SK-N-SH treated with all-trans-retinoic acid at 6 μM for 48 hours (cell line): ENCODE data around the gene TMEM45B.
"Not testable (repeated sequence)": the region's sequence is repeated elsewhere in the genome, so short reads cannot be mapped to it uniquely, and the experiment has no call there.

Source experiments
- ATAC-seq: fragments of 200-7000 bp; cut with Tn5 transposase; 3 replicates; pipeline ENCODE4 v1.9.1; 2020; ENCODE audit warnings: mild to moderate bottlenecking, moderate library complexity
- ARNTL ChIP-seq: fragments of 450-650 bp; formaldehyde crosslinking; IDR thresholded peaks from 2 replicates; pipeline ENCODE4 v1.5.0; 2020; ENCODE audit warnings: low read depth, mild to moderate bottlenecking, moderate library complexity, borderline replicate concordance
- BACH2 ChIP-seq: fragments of 250-450 bp; sonication (Bioruptor Pico); IDR thresholded peaks from 2 replicates; pipeline ENCODE4 v1.9.0; 2021; ENCODE audit warnings: mild to moderate bottlenecking, borderline replicate concordance
- CSDC2 ChIP-seq: fragments of 250-450 bp; sonication (Bioruptor Pico); IDR thresholded peaks from 2 replicates; pipeline ENCODE4 v1.5.0; 2020; ENCODE audit warnings: mild to moderate bottlenecking, moderate library complexity
- CSRNP3 ChIP-seq: fragments of 250-450 bp; sonication (Bioruptor Pico); IDR thresholded peaks from 2 replicates; pipeline ENCODE4 v1.5.1; 2021; ENCODE audit warnings: mild to moderate bottlenecking, moderate library complexity
- ESRRG ChIP-seq: fragments of 250-450 bp; sonication (Bioruptor Pico); IDR thresholded peaks from 2 replicates; pipeline ENCODE4 v1.6.1; 2021; ENCODE audit warnings: mild to moderate bottlenecking
- ISL1 ChIP-seq: fragments of 250-450 bp; sonication (Bioruptor Pico); IDR thresholded peaks from 2 replicates; pipeline ENCODE4 v2.1.2; 2022; ENCODE audit warnings: mild to moderate bottlenecking, moderate library complexity
- OSR1 ChIP-seq: fragments of 250-450 bp; sonication (Bioruptor Pico); IDR thresholded peaks from 2 replicates; pipeline ENCODE4 v1.8.0; 2022; ENCODE audit warnings: moderate library complexity, mild to moderate bottlenecking, inconsistent platforms
- PATZ1 ChIP-seq: fragments of 250-450 bp; sonication (Bioruptor Pico); IDR thresholded peaks from 2 replicates; pipeline ENCODE4 v1.8.0; 2020; ENCODE audit warnings: mild to moderate bottlenecking, moderate library complexity, borderline replicate concordance
- POU6F1 ChIP-seq: fragments of 250-450 bp; sonication (Bioruptor Pico); IDR thresholded peaks from 2 replicates; pipeline ENCODE4 v1.8.0; 2021; ENCODE audit warnings: low read depth, mild to moderate bottlenecking, moderate library complexity, borderline replicate concordance
- TCF4 ChIP-seq: fragments of 250-450 bp; sonication (Bioruptor Pico); IDR thresholded peaks from 2 replicates; pipeline ENCODE4 v1.8.0; 2021; ENCODE audit warnings: mild to moderate bottlenecking, moderate library complexity, borderline replicate concordance
- TSHZ2 ChIP-seq: fragments of 250-450 bp; sonication (Bioruptor Pico); IDR thresholded peaks from 2 replicates; pipeline ENCODE4 v1.5.0; 2020; ENCODE audit warnings: mild to moderate bottlenecking, moderate library complexity
- ZFP3 ChIP-seq: fragments of 250-450 bp; sonication (Bioruptor Pico); IDR thresholded peaks from 2 replicates; pipeline ENCODE4 v1.5.0; 2020; ENCODE audit warnings: mild to moderate bottlenecking, moderate library complexity
- ZFP30 ChIP-seq: fragments of 450-650 bp; formaldehyde crosslinking; IDR thresholded peaks from 2 replicates; pipeline ENCODE4 v1.5.0; 2022; ENCODE audit warnings: mild to moderate bottlenecking, moderate library complexity
- ZNF70 ChIP-seq: fragments of 450-650 bp; formaldehyde crosslinking; IDR thresholded peaks from 2 replicates; pipeline ENCODE4 v1.5.0; 2020; ENCODE audit warnings: mild to moderate bottlenecking, moderate library complexity
- ZNF8 ChIP-seq: fragments of 450-650 bp; formaldehyde crosslinking; IDR thresholded peaks from 2 replicates; pipeline ENCODE4 v1.5.0; 2020; ENCODE audit warnings: mild to moderate bottlenecking, moderate library complexity

TMEM45B gene

GRCh38 chr11:129768356-129768755, 47.3 kb upstream of the TMEM45B start:
- TF ChIP-seq ESRRG (CRISPR knock-in tag) (no peak), OSR1 (CRISPR knock-in tag) (no peak), POU6F1 (CRISPR knock-in tag) (no peak), CSRNP3 (CRISPR knock-in tag) (no peak), TSHZ2 (no peak), TCF4 (CRISPR knock-in tag) (no peak)

GRCh38 chr11:129769059-129769458, 46.6 kb upstream of the TMEM45B start:
- no peak for ATAC-seq

More at GRCh38 chr11:129768356-129768755, 47.3 kb upstream of the TMEM45B start:
- ATAC-seq, result no peak

GRCh38 chr11:129770993-129771392, 44.7 kb upstream of the TMEM45B start:
- ATAC-seq, result no peak
- TF ChIP-seq CSDC2 (CRISPR knock-in tag), result no peak

More at GRCh38 chr11:129769059-129769458, 46.6 kb upstream of the TMEM45B start:
- TF ChIP-seq BACH2 (no peak), TSHZ2 (no peak), ZFP30 (CRISPR knock-in tag) (peak; percentile 91), PATZ1 (CRISPR knock-in tag) (no peak), ESRRG (CRISPR knock-in tag) (no peak), ARNTL (no peak), ZFP3 (no peak)

GRCh38 chr11:129771456-129771855, 44.2 kb upstream of the TMEM45B start:
- ATAC-seq, result not testable (repeated sequence)

GRCh38 chr11:129778877-129779276, 36.8 kb upstream of the TMEM45B start:
- TF ChIP-seq TCF4 (CRISPR knock-in tag) (no peak), ZNF70 (CRISPR knock-in tag) (no peak), ZNF8 (no peak), ISL1 (CRISPR knock-in tag) (no peak)
- ATAC-seq, result no peak
